ENCODE data around the gene ERBB2. TPM values are rescaled to one million over a fixed set of nuclear protein-coding genes. Genes with fewer than 3 reads are reported as not detected.

Gene ERBB2
- total and polyA plus RNA-seq, 4 donors = 32.2 to 130 (median 79.5) TPM

DNA sequence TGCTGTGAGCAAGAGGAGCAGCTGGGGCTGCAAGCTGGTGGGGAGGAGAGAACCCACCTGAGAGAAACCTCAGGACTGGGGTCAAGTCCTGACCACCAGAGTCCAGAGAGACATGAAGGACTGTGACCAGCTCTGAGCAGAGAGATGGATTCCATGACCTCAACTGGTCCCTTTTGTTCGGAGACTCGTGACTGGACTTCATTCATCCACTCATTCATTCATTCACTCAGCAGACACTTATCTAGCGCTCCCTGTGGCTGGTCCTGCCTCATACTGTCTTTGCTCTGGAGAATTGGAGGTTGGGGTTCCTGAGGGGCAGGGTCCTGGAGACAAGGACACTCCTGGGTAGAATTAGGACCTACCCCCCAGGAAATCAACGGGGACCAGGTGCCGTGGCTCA lies 4.0 kb downstream of the ERBB2 start:
- DNase-seq = no peak
- 89% methylated on average over 5 of the region's 5 CpGs for WGBS, 2 donors
- H3K9me3 ChIP-seq (ENCODE audit: control insufficient read depth in 4 of 4, insufficient read depth in 3 of 4, low read length in 3 of 4) = no peaks in the 10 kb centered on the region
- no peak overlapping the region for H3K9ac ChIP-seq (ENCODE audit: insufficient read depth in 1 of 2, low read length in 2 of 2)
- no peak for ATAC-seq (ENCODE audit: insufficient read depth, low FRiP score)
- peaks cover 0 to 11% (median 10%) of the 10 kb centered on the region in 4 donors for H3K36me3 ChIP-seq (ENCODE audit: control insufficient read depth in 4 of 4, insufficient read depth in 4 of 4, low read length in 4 of 4)
- H3K4me3 ChIP-seq = no peak overlapping the region
- peaks cover 3 to 47% (median 21%) of the 10 kb centered on the region in 5 donors for H3K4me1 ChIP-seq (ENCODE audit: control insufficient read depth in 5 of 5, insufficient read depth in 5 of 5, low read length in 5 of 5)
- no peaks in the 10 kb centered on the region for H3K27me3 ChIP-seq (ENCODE audit: control insufficient read depth in 3 of 3, insufficient read depth in 3 of 3, low read length in 2 of 3)
- TF ChIP-seq, protein P1, sequence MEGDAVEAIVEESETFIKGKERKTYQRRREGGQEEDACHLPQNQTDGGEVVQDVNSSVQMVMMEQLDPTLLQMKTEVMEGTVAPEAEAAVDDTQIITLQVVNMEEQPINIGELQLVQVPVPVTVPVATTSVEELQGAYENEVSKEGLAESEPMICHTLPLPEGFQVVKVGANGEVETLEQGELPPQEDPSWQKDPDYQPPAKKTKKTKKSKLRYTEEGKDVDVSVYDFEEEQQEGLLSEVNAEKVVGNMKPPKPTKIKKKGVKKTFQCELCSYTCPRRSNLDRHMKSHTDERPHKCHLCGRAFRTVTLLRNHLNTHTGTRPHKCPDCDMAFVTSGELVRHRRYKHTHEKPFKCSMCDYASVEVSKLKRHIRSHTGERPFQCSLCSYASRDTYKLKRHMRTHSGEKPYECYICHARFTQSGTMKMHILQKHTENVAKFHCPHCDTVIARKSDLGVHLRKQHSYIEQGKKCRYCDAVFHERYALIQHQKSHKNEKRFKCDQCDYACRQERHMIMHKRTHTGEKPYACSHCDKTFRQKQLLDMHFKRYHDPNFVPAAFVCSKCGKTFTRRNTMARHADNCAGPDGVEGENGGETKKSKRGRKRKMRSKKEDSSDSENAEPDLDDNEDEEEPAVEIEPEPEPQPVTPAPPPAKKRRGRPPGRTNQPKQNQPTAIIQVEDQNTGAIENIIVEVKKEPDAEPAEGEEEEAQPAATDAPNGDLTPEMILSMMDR (IDR thresholded peaks at IDR 0.05; ENCODE audit: control extremely low read depth, extremely low read depth) = no peak
- peak overlapping the region in 1 of 2 donors; percentile 23 for H3K27ac ChIP-seq (ENCODE audit: low read depth in 1 of 2, low read length in 1 of 2)

DNA sequence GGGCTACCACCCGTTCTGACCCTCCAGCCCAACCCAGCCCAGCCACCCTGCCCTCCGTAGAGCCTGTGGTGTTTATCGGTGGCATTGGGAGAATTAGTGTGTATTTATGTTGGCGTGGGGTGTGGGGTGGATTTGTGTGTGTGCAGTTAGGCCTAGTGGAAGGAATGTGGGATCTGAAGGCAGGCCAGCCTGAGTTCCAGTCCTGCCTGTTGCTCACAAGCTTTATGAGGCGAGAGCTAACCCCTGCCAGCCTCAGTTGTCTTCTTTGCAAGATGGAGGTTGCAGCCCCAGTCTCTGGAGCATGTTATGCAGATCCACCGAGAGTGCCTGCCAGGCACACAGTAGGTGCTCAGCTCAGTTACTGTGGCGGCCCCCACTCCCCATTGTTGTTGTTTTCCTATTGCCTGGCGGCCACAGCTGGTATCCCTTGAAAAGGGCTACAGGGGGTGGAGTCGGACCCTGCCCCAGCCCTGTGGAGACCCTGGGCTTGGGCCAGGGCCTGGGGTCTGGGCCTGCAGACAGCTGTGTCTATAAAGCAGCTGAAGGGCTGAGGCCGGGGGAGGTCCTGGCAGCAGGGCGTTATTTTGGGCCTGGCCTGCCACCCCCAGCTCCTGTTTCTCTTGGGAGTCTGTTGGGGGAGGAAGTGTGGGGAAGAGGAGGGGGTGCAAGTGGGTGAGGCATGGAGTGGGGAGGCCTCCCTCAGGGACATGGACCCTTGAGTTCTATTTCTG lies 5.1 kb downstream of the ERBB2 start:
- Histone ChIP-seq H3K27me3 (ENCODE audit: control insufficient read depth in 3 of 3, insufficient read depth in 3 of 3, low read length in 2 of 3) (no peaks in the 10 kb centered on the region), H3K4me1 (ENCODE audit: control insufficient read depth in 5 of 5, insufficient read depth in 5 of 5, low read length in 5 of 5) (peaks cover 3 to 47% (median 21%) of the 10 kb centered on the region in 5 donors), H3K9ac (ENCODE audit: insufficient read depth in 1 of 2, low read length in 2 of 2) (peak overlapping the region in 1 of 2 donors; percentile 3), H3K27ac (ENCODE audit: low read depth in 1 of 2, low read length in 1 of 2) (peak overlapping the region; percentile 52 to 78), H3K36me3 (ENCODE audit: control insufficient read depth in 4 of 4, insufficient read depth in 4 of 4, low read length in 4 of 4) (peaks cover 0 to 22% (median 14%) of the 10 kb centered on the region in 4 donors), H3K4me3 (no peak overlapping the region), H3K9me3 (ENCODE audit: control insufficient read depth in 4 of 4, insufficient read depth in 3 of 4, low read length in 3 of 4) (no peaks in the 10 kb centered on the region)
- DNase-seq (peak; percentile 26 to 51 (median 48)), ATAC-seq (ENCODE audit: insufficient read depth, low FRiP score) (no peak)
- 57 to 73% methylated on average over 11 of the region's 11 CpGs for WGBS, 2 donors
- TF ChIP-seq, protein P1 (IDR thresholded peaks at IDR 0.05; ENCODE audit: control extremely low read depth, extremely low read depth) = no peak

DNA sequence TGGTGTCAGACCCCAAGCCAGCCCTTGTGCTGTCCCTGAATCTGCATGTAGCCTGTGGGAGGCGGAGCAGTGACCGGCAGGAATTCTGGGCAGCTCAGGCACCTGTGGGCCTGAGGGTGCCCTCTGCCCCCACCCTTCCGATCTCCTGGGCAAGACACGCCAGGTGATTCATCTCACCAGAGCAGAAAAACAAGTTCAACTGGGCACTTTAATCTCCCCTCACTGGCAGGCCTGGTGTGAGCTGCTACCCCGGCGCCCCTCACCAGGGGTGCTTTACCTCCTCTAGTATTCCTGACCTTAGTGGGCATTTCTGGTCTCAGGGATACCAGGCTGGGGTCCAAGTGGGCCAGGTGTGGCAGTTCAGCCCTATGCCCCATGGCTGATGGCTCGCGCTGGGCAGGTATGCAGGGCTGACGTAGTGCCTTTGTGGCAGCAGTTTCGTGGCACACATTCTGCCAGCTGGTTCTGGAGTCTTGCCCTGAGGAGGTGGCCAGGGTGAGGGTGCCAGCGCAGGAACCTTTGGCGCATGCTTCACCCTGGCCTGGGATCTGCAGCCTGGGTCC lies 6.0 kb downstream of the ERBB2 start:
- ATAC-seq (ENCODE audit: insufficient read depth, low FRiP score) (peak; percentile 70), DNase-seq (peak; percentile 55 to 82 (median 67))
- WGBS, 2 donors = 65 to 86% methylated on average over 12 of the region's 12 CpGs
- H3K36me3 ChIP-seq (ENCODE audit: control insufficient read depth in 4 of 4, insufficient read depth in 4 of 4, low read length in 4 of 4) = peaks cover 0 to 27% (median 16%) of the 10 kb centered on the region in 4 donors
- peaks cover 3 to 47% (median 21%) of the 10 kb centered on the region in 5 donors for H3K4me1 ChIP-seq (ENCODE audit: control insufficient read depth in 5 of 5, insufficient read depth in 5 of 5, low read length in 5 of 5)
- TF ChIP-seq, protein P1 (IDR thresholded peaks at IDR 0.05; ENCODE audit: control extremely low read depth, extremely low read depth) = no peak
- no peaks in the 10 kb centered on the region for H3K27me3 ChIP-seq (ENCODE audit: control insufficient read depth in 3 of 3, insufficient read depth in 3 of 3, low read length in 2 of 3)
- H3K4me3 ChIP-seq = no peak overlapping the region
- H3K9ac ChIP-seq (ENCODE audit: insufficient read depth in 1 of 2, low read length in 2 of 2) = peak overlapping the region in 1 of 2 donors; percentile 3
- H3K9me3 ChIP-seq (ENCODE audit: control insufficient read depth in 4 of 4, insufficient read depth in 3 of 4, low read length in 3 of 4) = no peaks in the 10 kb centered on the region
- H3K27ac ChIP-seq (ENCODE audit: low read depth in 1 of 2, low read length in 1 of 2) = peak overlapping the region; percentile 52 to 85

Data from lung (tissue), 12 donors.